Measurements from ENCODE around the gene NSD2. TPM values are rescaled to one million over a fixed set of nuclear protein-coding genes. Genes with fewer than 3 reads are reported as not detected.
"Not testable (repeated sequence)": the region's sequence is repeated elsewhere in the genome, so short reads cannot be mapped to it uniquely, and the experiment has no call there.

The NSD2 gene
- 45.3 TPM for total RNA-seq
- long read RNA-seq, full-length matches to known transcripts, result 4 of 34 reads
- long read RNA-seq, partial matches to known transcripts, result 7 of 34 reads
- long read RNA-seq, other reads (novel, unspliced or antisense), result 23 of 34 reads

DNA sequence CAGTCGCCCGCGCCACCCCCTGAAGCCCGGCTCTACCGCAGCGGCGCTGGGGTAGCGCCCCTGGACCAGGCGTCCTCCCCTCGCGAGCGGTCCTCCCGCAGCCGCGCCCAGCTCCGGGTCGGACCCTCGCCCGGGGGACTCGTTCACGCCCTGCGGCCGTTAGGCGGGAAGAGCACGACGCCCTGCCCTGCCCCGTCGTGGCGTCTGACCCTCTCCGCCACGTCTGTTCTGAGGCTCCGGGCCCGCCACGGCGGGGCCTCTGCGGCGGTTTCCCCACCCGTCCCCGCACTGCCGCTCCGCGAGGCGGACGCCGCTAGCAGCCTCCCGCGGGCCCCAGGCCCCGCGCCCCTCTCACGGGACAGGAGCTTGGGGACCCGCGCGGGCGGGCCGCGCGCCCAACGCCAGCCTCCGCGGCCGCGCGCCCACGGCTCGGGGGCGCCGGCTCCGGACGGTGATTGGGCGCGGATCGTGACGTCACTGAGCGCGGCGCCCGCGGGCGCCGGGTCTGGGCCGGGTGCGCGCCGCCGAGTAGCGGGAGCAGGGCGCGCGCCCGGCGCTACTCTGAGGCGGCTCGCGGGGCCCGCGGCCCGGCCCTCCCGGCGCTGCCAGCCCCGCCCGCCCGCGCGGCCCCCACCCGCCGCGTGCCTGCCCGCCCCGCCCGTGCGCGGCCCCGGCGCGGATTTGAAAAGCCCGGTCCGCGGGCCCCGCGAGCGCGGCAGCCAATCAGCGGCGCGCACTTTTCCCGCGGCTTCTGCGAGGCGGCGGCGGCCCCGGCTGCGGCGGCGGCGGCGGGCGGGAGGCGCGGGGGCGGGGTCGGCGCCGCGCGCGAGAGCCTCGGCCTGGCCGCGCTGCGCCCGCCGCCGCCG is at the start of gene NSD2:
Gene NSD2, plus strand, starts transcription at position 816 of the 866 bp plus-strand sequence. CDS start 29,262 bp downstream, outside the sequence.
- ATAC-seq (peak; percentile 87), DNase-seq (peak; percentile 94)
- intact Hi-C loops (cut with micrococcal nuclease), result no loop called here

DNA sequence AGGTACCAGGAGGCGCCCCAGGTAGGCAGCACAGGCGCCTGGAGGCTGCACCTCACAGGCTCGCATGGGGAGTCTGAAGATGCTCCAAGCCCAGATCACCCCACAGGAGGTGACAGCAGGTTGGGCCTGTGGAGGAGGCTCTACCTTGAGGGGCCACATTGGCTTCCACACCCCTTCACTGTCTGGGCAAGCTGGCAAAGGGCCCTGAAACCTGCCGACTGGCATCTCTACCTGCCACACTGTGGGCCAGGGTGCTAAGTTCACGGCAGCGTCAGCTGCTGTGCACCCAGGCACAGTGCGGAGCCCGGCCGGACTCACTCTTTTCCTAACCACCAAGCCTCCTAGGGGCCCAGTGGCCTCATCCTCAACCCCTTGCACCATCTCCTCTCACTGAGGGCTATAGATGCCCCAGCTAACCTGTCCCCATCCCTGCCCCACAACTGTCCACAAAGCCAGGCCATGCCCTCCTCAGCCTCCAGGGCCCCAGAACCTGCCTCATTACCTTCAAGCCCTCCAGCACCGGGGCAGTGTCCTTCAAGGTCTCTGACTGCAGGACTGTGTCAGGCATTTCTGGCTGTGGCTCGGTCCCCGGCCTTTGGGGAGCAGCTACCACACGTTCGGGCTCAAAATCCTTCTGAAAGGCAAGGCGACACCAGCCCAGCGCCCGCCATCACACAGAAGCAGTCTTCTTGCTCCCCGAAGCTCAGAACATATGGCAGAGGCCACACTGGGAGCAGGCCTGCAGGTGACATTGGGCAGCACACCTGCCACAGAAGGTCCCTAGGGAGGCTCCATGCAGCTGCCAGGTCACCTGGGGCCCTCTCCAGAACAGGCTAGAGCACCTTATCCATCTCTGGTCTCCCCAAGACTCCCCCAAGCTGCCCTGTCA is 49.3 kb upstream of the NSD2 start:
- no peak for ATAC-seq
- no peak for DNase-seq
- intact Hi-C loops (cut with micrococcal nuclease), result no loop called here

DNA sequence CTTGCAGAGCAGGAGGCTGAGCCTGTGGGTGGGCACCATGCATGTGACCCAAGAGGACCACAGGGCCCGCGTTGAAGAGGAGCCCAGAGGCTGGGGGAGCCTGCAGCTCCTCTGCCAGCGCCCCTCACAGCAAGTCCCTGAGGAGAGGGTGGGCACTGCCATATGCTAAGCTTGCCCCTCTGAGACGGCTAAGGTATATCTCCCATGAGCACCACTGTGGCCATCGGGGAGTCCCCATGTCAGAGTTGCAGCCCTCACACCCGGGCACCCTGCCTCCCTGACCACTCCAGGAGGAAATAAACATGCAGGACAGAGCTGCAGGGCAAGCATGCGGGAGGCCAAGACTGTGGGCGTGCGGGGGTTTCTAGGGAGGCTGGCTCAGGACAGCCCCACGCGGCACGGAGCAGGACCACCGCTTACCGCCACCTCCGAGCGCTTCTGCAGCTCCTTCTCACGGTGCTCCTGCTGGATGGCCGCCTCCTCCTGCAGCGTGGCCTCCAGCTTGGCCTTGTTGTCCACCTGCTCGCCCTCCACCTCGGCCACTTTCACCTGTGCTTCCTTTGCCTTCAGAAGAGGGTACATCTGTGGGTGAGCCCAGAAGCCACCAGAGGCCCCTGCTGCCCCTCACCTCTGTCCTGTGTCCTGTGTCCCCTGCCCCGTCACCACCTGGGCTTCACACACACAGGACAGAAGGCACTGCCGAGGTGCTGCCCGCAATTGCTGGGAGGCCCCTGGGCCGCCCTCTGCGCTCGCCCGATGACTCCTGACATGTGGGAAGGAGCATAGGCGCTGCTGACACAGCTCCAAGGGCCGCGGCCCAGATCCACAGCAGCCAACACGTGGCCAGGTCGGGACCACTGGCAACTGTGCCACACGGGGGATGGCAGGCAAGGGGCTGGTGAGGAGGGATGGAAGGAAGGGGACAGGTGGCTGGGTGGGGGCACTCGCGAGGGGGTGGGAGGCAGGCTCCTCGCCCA is 48.3 kb upstream of the NSD2 start:
- DNase-seq, result no peak
- intact Hi-C loops (cut with micrococcal nuclease), result no loop called here
- ATAC-seq, result no peak

DNA sequence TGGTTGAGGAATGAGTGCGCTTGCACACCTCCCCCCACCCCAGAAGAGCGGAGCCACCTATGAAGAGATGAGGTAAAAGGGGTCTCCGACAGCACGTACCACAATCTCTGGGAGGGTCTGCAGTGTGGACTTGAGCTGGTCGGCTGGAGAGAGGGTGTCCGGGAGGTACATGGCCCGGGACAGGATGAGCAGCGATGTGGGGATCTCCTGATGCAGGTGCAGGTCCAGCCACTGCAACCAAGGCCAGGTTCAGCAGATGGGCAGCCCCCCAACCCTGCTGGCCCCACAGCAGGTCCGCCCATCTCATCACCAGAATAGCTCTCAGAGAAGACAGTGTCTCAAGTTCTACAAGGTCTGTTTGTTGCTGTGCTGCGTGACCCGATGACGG is 47.7 kb upstream of the NSD2 start:
- ATAC-seq (no peak), DNase-seq (no peak)
- intact Hi-C loops (cut with micrococcal nuclease), result no loop called here

DNA sequence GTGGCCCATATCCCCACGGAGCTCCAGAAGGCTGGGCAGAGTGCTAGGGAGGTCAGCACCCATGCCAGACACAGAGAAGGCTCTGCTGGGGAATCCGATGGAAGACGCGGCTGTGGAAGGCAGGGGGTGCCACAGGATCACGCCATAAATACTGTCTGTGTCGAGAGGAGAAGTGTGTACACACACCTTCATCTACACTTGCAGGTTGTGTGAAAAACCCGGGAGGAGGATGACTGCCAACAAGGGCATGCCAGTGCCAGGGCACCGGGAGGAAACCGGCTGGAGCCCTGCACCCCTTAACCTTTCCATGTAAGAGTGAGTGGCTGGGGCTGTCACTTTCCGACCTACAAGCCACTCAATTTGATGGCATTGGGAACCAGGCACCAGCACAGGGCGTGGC is 46.4 kb upstream of the NSD2 start:
- no peak for ATAC-seq

DNA sequence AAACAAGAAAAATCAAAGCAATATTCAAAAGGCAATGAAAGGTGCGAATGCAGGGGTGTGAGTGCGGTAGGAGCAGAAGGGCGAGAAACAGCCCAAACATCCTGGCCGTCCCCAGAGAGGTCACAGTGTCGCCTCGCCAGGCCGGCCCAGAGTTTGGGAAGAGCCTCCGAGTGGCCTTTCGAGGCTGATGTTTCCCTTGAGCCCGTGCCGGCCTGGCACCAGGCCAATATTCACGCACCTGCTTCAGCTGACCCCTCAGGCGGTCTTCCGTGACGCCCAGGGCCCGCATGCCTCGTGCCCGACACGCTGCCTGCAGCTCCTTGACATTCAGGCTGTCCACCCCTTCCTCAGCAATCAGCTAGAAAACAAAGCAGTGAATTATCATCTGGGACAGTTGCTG is 45.9 kb upstream of the NSD2 start:
- DNase-seq, result peak; percentile 24
- intact Hi-C loops (cut with micrococcal nuclease), result no loop called here
- peak; percentile 18 for ATAC-seq

More for the DNA sequence above, 46.4 kb upstream of the NSD2 start:
- DNase-seq, result no peak
- intact Hi-C loops (cut with micrococcal nuclease), result no loop called here

DNA sequence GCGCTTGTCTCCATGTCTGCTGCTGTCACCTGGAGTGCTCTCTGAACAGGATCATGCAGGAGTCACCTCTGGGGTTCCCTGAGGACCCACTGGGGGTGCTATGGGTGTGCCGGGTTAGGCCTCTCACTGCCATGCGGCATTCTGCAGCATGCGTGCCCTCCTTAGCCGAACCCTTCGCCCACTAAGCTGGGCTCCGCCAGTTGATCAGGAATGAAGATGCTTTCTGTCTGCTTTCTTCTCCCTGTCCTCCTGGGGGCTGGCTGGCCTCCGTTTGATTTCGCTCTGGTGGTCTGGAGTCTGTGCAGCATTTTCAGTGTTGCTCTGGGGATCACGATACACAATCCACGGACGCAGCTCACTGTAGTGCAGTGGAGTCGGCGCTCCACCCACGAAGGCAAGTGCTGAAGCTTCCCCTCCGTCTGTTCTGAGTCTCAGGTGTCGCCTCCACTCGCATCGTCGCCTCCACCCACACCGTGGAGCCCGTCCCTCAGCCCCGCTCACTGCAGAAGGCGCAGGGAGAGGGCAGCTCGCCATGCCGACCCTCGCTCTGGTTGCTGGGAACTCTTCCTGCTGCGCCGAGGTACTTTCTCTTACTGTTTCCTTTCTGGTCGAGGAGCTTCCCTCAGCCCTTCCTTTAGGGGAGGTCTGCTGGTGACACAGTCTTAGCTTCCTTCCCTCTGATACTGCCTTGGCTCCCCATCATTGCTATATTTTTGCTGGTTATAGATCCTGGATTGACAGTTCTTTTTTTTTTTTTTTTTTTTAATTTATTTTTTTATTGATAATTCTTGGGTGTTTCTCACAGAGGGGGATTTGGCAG is 44.5 kb upstream of the NSD2 start:
- DNase-seq (no peak), ATAC-seq (no peak)
- intact Hi-C loops (cut with micrococcal nuclease), result no loop called here

DNA sequence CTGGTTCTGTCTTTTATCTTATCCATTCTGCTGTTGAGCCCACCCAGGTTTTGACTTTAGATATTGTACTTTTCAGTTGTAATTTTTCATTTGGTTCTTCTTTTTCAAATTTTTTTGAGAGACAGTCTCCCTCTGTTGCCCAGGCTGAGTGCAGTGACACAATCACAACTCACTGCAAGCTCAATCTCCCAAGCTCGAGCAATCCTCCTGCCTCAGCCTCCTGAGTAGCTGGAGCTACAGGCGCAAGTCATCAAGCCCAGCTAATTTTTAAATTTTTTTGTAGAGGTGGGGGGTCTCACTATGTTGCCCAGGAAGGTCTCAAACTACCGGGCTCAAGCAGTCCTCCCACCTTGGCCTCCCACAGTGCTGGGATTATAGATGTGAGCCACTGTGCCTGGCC is 41.0 kb upstream of the NSD2 start:
- ATAC-seq (no peak), DNase-seq (no peak)
- intact Hi-C loops (cut with micrococcal nuclease), result no loop called here

DNA sequence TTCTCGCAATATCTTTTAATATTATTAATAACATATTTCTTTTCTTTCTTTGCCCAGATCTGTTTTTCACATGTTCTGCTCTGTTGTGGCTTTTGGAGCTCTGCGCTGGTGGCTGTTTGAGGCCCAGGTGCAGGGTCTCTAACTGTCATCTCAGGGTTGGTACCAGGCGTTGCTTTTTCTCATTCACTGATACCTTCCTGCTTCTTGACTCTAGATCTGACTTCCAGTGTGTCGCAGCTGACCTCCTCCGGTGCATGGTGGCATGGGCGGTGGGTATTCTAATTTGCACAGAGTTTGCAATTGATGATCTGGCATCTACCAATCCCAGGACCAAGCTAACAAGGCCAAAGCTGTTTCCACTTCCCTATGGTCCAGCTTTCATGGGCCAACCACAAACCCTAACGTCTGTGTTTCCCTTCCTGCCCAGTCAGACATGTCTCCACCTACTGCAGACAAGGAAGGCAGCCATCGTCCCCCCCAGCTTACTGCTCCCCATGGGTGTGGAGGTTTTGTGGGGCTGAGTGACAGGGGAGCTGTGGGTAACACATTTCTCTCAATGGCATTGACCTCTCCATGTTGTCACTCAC is 40.5 kb upstream of the NSD2 start:
- ATAC-seq (no peak), DNase-seq (no peak)
- intact Hi-C loops (cut with micrococcal nuclease), result no loop called here

DNA sequence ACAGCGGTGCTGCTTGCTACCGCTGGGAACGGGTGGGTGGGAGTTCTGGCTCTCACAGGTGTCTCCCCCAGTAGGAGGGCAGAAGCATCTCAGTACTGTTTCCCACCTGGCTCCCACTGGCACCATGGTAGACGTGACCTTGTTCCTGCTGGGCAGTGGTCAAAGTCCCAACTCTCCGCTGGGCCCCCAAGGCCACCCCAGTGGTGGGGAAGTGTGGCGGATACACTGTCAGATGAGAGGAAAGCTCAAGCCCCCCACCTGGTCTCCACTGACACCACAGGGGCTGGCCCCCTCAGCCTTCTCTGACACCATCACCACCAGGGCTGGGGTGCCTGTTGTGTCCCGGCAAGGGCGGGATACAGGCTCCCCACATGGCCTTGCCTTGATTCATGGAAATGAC is 39.9 kb upstream of the NSD2 start:
- ATAC-seq, result no peak
- intact Hi-C loops (cut with micrococcal nuclease), result no loop called here
- no peak for DNase-seq

DNA sequence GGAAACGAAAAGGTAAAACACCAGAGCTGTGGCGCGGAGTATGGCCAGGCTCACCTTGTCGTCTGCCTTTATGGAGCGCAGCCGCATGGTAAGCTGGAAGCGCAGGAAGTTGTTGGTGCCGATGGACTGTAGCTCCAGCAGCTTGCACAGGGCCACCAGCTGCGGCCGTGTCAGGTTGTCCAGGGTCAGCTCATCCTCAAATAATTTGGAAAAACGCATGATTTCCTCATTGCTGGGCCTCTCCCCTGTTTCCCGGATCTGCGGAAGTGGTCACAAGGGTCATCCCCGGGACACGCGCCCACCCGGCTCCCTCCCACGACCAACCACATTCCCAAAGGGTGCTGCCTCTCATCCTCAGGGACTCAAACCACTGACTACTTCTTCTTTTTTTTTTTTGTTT is 38.5 kb upstream of the NSD2 start:
- intact Hi-C loops (cut with micrococcal nuclease), result no loop called here
- no peak for DNase-seq
- no peak for ATAC-seq

DNA sequence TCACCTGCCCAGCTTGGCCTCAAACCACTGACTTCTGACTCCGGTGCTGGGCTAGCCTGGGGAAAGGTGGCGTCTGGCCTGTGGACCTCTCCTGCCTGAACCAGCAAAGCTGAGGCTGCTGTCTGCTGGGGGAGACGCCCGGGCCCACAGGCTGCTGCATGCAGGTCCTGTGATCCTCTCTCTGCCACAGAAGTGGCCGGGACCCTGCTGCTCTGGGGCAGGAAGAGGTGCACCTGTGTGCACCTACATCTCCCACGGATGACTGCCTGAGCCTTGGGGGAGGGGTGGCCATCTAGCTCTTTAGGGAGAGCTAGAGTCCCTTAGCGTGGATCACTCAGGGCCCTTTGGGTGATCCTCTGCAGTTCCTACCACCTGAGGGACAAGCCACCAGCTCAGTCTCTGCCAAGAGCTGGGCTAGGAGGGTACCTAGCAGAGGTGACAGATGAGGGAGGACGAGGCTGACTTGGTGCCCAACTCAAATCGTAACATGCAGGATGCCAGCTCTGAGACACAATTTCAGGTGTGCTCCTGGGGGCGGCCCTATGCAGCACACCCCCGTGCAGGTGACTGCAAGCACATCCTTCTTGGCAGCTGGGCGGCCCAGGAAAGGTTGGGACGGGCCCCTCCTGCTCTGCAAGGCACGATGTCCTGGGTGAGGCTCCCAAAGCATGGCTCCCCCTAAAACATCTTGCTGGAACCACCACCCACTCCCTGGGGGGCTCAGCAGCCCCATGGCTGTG is 37.7 kb upstream of the NSD2 start:
- no peak for DNase-seq
- intact Hi-C loops (cut with micrococcal nuclease), result no loop called here

DNA sequence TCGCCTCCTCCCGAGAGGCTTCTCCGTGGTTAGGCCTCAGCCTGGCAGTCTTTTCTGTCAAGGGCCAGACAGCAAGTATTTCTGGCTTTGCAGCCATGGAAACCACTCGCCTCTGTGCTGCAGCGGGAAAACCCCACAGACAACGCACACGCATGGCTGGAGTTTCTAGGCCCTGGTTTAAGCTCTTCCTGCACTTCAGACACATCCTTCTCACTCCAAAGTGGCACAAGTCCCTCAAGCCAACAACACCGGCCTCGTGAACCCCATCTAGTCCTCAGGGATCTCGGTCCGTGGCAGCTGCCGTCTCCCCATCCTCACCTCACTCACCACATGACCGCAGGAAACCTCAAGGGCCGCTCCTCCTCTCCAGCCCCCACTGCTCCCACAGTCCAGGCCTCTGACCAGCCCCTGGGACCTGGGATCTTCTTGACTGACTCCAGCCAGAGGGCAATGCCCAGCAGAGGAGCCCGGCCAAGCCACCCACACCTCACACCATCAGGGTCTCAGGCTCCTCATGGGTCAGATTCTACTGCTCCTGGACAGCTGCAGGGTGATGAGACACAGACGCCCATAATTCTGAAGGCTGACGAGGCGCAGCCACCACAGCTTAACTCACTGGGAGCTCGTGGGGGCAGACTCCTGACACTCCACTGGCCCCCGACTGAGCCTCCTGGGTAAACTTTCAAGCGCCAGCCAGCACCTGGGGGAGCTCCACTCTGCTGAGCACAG is 37.0 kb upstream of the NSD2 start:
- intact Hi-C loops (cut with micrococcal nuclease), result no loop called here

More for the DNA sequence above, 37.7 kb upstream of the NSD2 start:
- no peak for ATAC-seq

DNA sequence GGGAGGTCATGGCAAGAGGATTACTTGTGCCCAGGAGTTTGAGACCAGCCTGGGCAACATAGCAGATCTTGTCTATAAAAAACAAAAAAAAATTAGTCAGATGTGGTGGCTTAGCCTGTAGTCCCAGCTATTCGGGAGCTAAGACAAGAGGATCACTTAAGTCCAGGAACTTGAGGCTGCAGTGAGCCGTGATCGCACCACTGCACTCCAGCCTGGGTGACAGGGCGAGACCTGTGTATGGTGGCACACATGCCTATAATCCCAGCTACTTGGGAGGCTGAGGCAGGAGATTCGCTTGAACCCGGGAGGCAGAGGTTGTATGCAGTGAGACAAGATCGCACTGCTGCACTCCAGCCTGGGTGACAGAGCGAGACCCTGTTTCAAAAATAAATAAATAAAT is 35.4 kb upstream of the NSD2 start:
- intact Hi-C loops (cut with micrococcal nuclease); ATAC-seq; DNase-seq: not testable (repeated sequence)

More for the DNA sequence above, 37.0 kb upstream of the NSD2 start:
- ATAC-seq (no peak), DNase-seq (no peak)

DNA sequence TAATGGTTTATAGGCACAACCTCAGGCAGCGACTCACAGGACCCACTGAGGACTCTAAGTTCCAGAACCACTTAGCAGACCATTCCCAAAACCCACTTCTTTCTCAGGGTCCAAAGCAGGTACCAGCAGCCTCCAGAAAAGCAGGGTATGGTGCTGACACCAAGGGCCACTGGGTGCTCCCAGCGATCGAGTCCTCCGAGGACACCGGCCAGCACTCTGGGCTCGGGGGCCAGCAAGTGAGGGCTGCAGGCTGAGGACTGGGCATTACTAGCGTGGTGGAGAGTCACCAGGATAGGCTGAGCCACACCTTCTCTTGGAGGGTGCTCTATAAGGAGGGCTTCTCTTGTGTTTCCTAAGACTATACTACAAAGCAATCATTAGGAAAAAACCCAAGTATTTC is 34.5 kb upstream of the NSD2 start:
- ATAC-seq, result no peak
- DNase-seq, result no peak
- intact Hi-C loops (cut with micrococcal nuclease), result no loop called here

DNA sequence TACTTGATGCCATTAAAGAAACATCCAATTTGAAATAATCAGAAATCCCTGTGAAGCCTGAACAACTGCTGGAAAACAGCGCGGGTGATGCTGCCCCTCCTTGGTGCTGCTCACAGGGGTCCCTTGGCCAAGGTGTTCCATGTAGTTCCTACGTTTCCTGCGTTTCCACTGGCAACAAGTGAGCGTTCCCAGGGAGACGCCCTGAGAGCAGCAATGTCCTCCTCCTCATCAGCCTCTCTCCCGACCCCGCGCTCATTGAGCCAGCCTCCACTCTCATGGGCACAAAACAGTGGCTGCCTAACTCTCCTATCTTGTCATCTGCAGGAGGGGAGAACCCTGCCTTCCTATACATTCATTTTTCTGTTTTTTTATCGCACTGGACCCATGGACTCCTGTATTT is 34.1 kb upstream of the NSD2 start:
- ATAC-seq (no peak), DNase-seq (no peak)
- intact Hi-C loops (cut with micrococcal nuclease), result no loop called here

Data from left ventricle myocardium superior (tissue), 1 donor.